ENCODE data around the gene KLHDC3. TPM values are rescaled to one million over a fixed set of nuclear protein-coding genes. Genes with fewer than 3 reads are reported as not detected.

KLHDC3 gene
- total and polyA plus RNA-seq, 9 of the 15 experiments (the other 6 are each of a cell fraction or from before 2014, with no cell fraction given) = 4.5 to 171 (median 107) TPM

GRCh38 chr6:43014434-43014909, 423 bp downstream of the KLHDC3 start (continued):
- TF ChIP-seq ZNF561 (CRISPR knock-in tag; conservative IDR thresholded peaks at IDR 0.05) (no peak), TGIF2 (CRISPR knock-in tag; IDR thresholded peaks at IDR 0.05) (no peak), RCOR1 (IDR thresholded peaks at IDR 0.05; ENCODE audit: borderline replicate concordance in 1 of 2, low read depth in 2 of 2, low read length in 2 of 2) (no peak), BRD9 (IDR thresholded peaks at IDR 0.05; ENCODE audit: low read depth, partially characterized antibody) (no peak), CHD4 (IDR thresholded peaks at IDR 0.05; ENCODE audit: insufficient read depth, insufficient replicate concordance, low read depth, low read length, poor library complexity, severe bottlenecking) (no peak), MGA (IDR thresholded peaks at IDR 0.05) (no peak), SMARCA4 (IDR thresholded peaks at IDR 0.05) (no peak), TARDBP (IDR thresholded peaks at IDR 0.05) (no peak), ZNF695 (CRISPR knock-in tag; IDR thresholded peaks at IDR 0.05) (no peak), ATF6 (CRISPR knock-in tag; IDR thresholded peaks at IDR 0.05) (no peak), NCOA6 (IDR thresholded peaks at IDR 0.05) (no peak), ZNF589 (CRISPR knock-in tag; IDR thresholded peaks at IDR 0.05; ENCODE audit: low read depth) (no peak), ELF4 (CRISPR knock-in tag; IDR thresholded peaks at IDR 0.05) (peak; percentile 78; the same call in 1 of the 2 replicates), RNF219 (CRISPR knock-in tag; IDR thresholded peaks at IDR 0.05) (no peak)
